ENCODE measurements around the gene ATG16L1. TPM values are rescaled to one million over a fixed set of nuclear protein-coding genes. Genes with fewer than 3 reads are reported as not detected.

The ATG16L1 gene
- total and polyA plus RNA-seq, 2 donors (not counting 3 experiments of a cell fraction or from before 2014, with no cell fraction given) = 18.1 to 29.8 TPM

- POLR2A ChIA-PET = no interaction called here
- no peaks in the 10 kb centered on the region for H3K9me1 ChIP-seq (replicated peaks; ENCODE audit: control insufficient read depth, extremely low read depth, insufficient read depth, low read length)
- H3K9ac ChIP-seq (replicated peaks; ENCODE audit: extremely low read depth, insufficient read depth, low read length) = no peak overlapping the region
- no peak overlapping the region for H3K4me2 ChIP-seq (ENCODE audit: insufficient read depth, low read length)
- H3K9me3 ChIP-seq (replicated peaks; ENCODE audit: control insufficient read depth, insufficient read depth, low read length) = no peaks in the 10 kb centered on the region
- no peak for TF ChIP-seq FOS (IDR thresholded peaks at IDR 0.05; ENCODE audit: borderline replicate concordance, insufficient read depth, low read length)
- no peak for TF ChIP-seq JUN (IDR thresholded peaks at IDR 0.05; ENCODE audit: borderline replicate concordance, insufficient read depth, insufficient read length, low read depth)
- TF ChIP-seq CTCF (IDR thresholded peaks at IDR 0.05; ENCODE audit: extremely low read depth in 1 of 2, insufficient read depth in 1 of 2, low read depth in 1 of 2, low read length in 2 of 2) = no peak
- no peak for TF ChIP-seq MYC (IDR thresholded peaks at IDR 0.05; ENCODE audit: low read depth, low read length)
- no peak for TF ChIP-seq EZH2 (IDR thresholded peaks at IDR 0.05; ENCODE audit: borderline replicate concordance, low read depth, low read length, severe bottlenecking)
- TF ChIP-seq MAX (IDR thresholded peaks at IDR 0.05; ENCODE audit: insufficient read depth, insufficient read length) = no peak
- no peak for TF ChIP-seq GATA2 (IDR thresholded peaks at IDR 0.05; ENCODE audit: insufficient read depth, insufficient read length, low read depth, low read length)
- TF ChIP-seq POLR2A (IDR thresholded peaks at IDR 0.05; ENCODE audit: low read depth, low read length) = no peak
- no peak for TF ChIP-seq POLR2AphosphoS5 (IDR thresholded peaks at IDR 0.05; ENCODE audit: insufficient read depth, low read depth, low read length)
- no TSS peak for BruUV-seq (replicated peaks)
- DNase-seq (ENCODE audit: low read depth, low spot score) (no peak), FAIRE-seq (no peak)
- H3K4me1 ChIP-seq (ENCODE audit: control insufficient read depth, extremely low read depth, insufficient read depth, low read length) = no peaks in the 10 kb centered on the region
- no peaks in the 10 kb centered on the region for H4K20me1 ChIP-seq (replicated peaks; ENCODE audit: control insufficient read depth, extremely low read depth, insufficient read depth, low read length)
- CTCF ChIA-PET = no interaction called here
- peaks cover 0 to 2% of the 10 kb centered on the region in 2 experiments for H3K27me3 ChIP-seq (ENCODE audit: control insufficient read depth in 2 of 2, insufficient read depth in 2 of 2, low read length in 2 of 2)
- no peak overlapping the region for H2AFZ ChIP-seq (ENCODE audit: low read depth, low read length)
- H3K4me3 ChIP-seq (replicated peaks in 1 of 3; ENCODE audit: insufficient read depth in 1 of 3, low read depth in 1 of 3, low read length in 3 of 3) = no peak overlapping the region
- no peaks in the 10 kb centered on the region for H3K36me3 ChIP-seq (ENCODE audit: control insufficient read depth in 2 of 2, extremely low read depth in 1 of 2, insufficient read depth in 2 of 2, low read length in 2 of 2)
- dilution Hi-C loops (cut with MboI; ENCODE audit: extremely low pct_ligation_motif_present, low sequenced_read_pairs) (no loop called here), intact Hi-C loops (cut with micrococcal nuclease) (no loop called here)
- H3K79me2 ChIP-seq (ENCODE audit: control insufficient read depth, insufficient read depth, low read length) = no peaks in the 10 kb centered on the region
- no peak overlapping the region for H3K27ac ChIP-seq (ENCODE audit: insufficient read depth, low read depth, low read length)
Observed at GRCh38 chr2:233339427-233339826, 88.0 kb downstream of the ATG16L1 start.
